Immature natural killer cell (primary cell): ENCODE measurements around the gene GLT8D2. TPM values are rescaled to one million over a fixed set of nuclear protein-coding genes. Genes with fewer than 3 reads are reported as not detected.

Experiments used
- DNase-seq, 3 donors: peaks; one replicate each; pipeline ENCODE4 v3.0.0; 2022; ENCODE audit warnings: mixed read lengths in 1 of 3
- H3K27ac Mint-ChIP-seq, 6 donors: one replicate each; pipeline ENCODE4 v1.8.0; 2020; ENCODE audit warnings: mixed read lengths in 6 of 6, mild to moderate bottlenecking in 5 of 6, inconsistent platforms in 4 of 6, moderate library complexity in 3 of 6
- H3K27me3 Mint-ChIP-seq, 3 donors: one replicate each; pipeline ENCODE4 v1.8.0; 2020 to 2021; ENCODE audit warnings: low read depth in 3 of 3, mild to moderate bottlenecking in 3 of 3, mixed read lengths in 3 of 3, moderate library complexity in 3 of 3, inconsistent platforms in 1 of 3
- H3K36me3 Mint-ChIP-seq, 3 donors: one replicate each; pipeline ENCODE4 v1.8.0; 2020; ENCODE audit warnings: mixed read lengths in 3 of 3, inconsistent platforms in 2 of 3, mild to moderate bottlenecking in 2 of 3
- H3K4me1 Mint-ChIP-seq, 2 donors: one replicate each; pipeline ENCODE4 v1.8.0; 2020; ENCODE audit warnings: inconsistent platforms in 2 of 2, mild to moderate bottlenecking in 2 of 2, mixed read lengths in 2 of 2, moderate library complexity in 1 of 2
- H3K4me3 Mint-ChIP-seq, 5 donors: one replicate each; pipeline ENCODE4 v1.8.0; 2020; ENCODE audit warnings: mild to moderate bottlenecking in 5 of 5, mixed read lengths in 5 of 5, inconsistent platforms in 3 of 5, moderate library complexity in 3 of 5
- H3K9me3 Mint-ChIP-seq, 6 donors: one replicate each; pipeline ENCODE4 v1.8.0; 2020; ENCODE audit warnings: mild to moderate bottlenecking in 6 of 6, mixed read lengths in 6 of 6, inconsistent platforms in 4 of 6, moderate library complexity in 3 of 6
- polyA plus RNA-seq, 3 donors: library from polyadenylated mRNA; unstranded; fragments of 300-500 nt; fragmentation: Illumina TruSeq; gene quantifications; one replicate each; pipeline ENCODE4 v1.2.3, GENCODE V29; 2021

GLT8D2 gene
- polyA plus RNA-seq, 3 donors from 2014 or later, result 0.28 TPM; not detected in 2

DNA sequence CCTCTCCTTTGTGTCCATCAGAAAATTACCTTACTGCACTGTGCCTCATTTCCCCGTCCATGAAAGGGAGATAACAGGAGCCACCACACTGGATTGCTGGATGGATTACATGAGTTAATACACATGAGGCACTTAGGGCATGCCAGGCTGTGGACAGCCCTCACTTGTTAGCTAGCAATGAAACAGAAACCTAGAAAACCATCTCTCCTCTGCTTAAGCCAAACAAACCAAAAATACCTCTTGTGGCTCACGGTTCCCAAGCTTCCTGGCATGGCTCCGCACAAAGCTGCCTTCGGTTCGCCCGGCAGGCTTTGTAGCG, 13.7 kb upstream of the GLT8D2 start:
- no peak for DNase-seq
- peaks cover 0 to 2% (median 0%) of the 10 kb centered on the region in 6 donors for H3K9me3 Mint-ChIP-seq
- peaks cover 19 to 27% of the 10 kb centered on the region in 2 donors for H3K4me1 Mint-ChIP-seq

GRCh38 chr12:104060791-104061190, 10.8 kb upstream of the GLT8D2 start:
- DNase-seq, result no peak
- peaks cover 14 to 16% of the 10 kb centered on the region in 2 donors for H3K4me1 Mint-ChIP-seq
- H3K4me3 Mint-ChIP-seq, result no peak overlapping the region
- peaks cover 0 to 2% (median 0%) of the 10 kb centered on the region in 6 donors for H3K9me3 Mint-ChIP-seq
- no peaks in the 10 kb centered on the region for H3K36me3 Mint-ChIP-seq
- peaks cover 5 to 11% (median 7%) of the 10 kb centered on the region in 3 donors for H3K27me3 Mint-ChIP-seq
- H3K27ac Mint-ChIP-seq, result no peak overlapping the region

More for the DNA sequence above, 13.7 kb upstream of the GLT8D2 start:
- Mint-ChIP-seq H3K27ac (peak overlapping the region; percentile 17 to 92 (median 84)), H3K4me3 (peak overlapping the region; percentile 84 to 96 (median 92)), H3K36me3 (peaks cover 0 to 7% (median 3%) of the 10 kb centered on the region in 3 donors), H3K27me3 (peaks cover 5 to 11% (median 7%) of the 10 kb centered on the region in 3 donors)

- Mint-ChIP-seq H3K27me3 (peaks cover 5 to 9% (median 7%) of the 10 kb centered on the region in 3 donors), H3K4me1 (peaks cover 5 to 7% of the 10 kb centered on the region in 2 donors), H3K27ac (no peak overlapping the region), H3K9me3 (peaks cover 0 to 2% (median 0%) of the 10 kb centered on the region in 6 donors), H3K36me3 (no peaks in the 10 kb centered on the region), H3K4me3 (no peak overlapping the region)
- no peak for DNase-seq
These were observed 10.0 kb upstream of the GLT8D2 start for GRCh38 chr12:104059963-104060362.

DNA sequence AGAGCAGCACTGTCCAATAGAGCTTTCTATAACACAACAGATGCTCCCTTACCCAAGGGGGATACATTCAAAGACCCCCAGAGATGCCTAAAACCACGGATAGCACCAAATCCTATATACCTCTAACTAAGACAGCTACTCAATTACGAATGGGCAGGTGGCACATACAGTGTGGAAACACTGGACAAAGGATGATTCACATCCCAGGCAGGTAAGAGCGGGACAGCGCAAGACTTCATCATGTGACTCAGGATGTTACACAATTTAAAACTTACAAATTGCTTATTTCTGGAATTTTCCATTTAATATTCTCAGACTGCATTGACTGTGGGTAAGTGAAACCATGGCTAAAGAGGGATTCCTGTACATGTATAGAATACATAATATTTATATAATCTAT, 8.8 kb upstream of the GLT8D2 start:
- H3K27ac Mint-ChIP-seq, result no peak overlapping the region

DNA sequence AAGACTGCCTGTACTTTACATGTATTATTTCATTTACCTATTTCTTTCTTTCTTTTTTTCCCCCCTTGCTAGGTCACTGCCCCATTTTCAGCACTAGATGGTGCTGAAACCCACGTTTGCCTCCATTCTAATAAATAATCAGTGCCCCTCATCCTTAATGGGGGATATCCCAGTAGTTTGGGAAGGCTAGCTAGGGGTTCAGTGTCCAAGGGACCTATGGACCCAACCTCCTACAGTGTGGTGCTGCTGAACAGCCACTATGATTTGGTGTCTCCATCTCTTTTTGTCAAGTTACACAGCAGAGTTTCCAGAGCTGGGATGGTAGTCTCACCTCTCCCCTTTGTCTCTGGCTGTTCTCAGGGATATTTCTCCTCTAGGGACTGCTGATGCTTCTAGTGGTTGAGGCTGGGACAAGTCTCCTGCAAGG, 7.8 kb upstream of the GLT8D2 start:
- Mint-ChIP-seq H3K27me3 (peaks cover under 1 to 12% (median 2%) of the 10 kb centered on the region in 3 donors), H3K36me3 (no peaks in the 10 kb centered on the region), H3K9me3 (peaks cover 0 to 2% (median 0%) of the 10 kb centered on the region in 6 donors), H3K4me1 (no peaks in the 10 kb centered on the region), H3K4me3 (no peak overlapping the region), H3K27ac (no peak overlapping the region)
- peak; percentile 13 to 33 (median 20) for DNase-seq

More for the DNA sequence above, 8.8 kb upstream of the GLT8D2 start:
- peaks cover 4 to 6% of the 10 kb centered on the region in 2 donors for H3K4me1 Mint-ChIP-seq
- H3K27me3 Mint-ChIP-seq, result peaks cover 1 to 5% (median 2%) of the 10 kb centered on the region in 3 donors
- H3K9me3 Mint-ChIP-seq, result peaks cover 0 to 2% (median 0%) of the 10 kb centered on the region in 6 donors
- no peaks in the 10 kb centered on the region for H3K36me3 Mint-ChIP-seq
- H3K4me3 Mint-ChIP-seq, result no peak overlapping the region
- no peak for DNase-seq

DNA sequence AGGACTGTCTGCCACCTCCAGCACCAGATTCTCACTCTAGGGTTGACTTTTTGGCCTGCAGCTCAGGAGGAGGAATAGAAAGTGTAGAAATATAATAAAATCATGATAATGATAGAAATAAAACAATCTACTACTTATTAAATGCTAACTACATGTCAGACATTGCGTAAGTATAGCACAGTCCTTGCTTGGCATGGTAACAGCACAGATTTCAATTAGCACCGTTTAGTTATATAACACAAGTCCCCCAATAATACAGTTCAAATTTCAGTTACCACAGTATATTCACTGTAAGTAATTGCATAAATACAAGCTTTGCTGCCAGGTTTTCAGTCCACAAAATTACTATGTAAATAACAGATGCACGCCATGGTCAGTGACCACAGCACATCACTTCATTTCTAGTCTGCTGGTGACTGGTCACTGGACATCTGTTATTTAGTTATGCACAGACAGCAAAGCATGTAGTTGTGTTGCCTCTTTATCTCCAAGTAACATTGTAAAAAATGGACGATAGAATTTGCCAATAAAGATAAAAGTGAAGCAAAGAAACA, 6.5 kb upstream of the GLT8D2 start:
- H3K4me1 Mint-ChIP-seq, result no peaks in the 10 kb centered on the region
- DNase-seq, result no peak
- H3K27ac Mint-ChIP-seq, result no peak overlapping the region
- no peak overlapping the region for H3K4me3 Mint-ChIP-seq
- no peaks in the 10 kb centered on the region for H3K36me3 Mint-ChIP-seq
- H3K9me3 Mint-ChIP-seq, result peaks cover 0 to 3% (median 0%) of the 10 kb centered on the region in 6 donors
- peaks cover 0 to 12% (median 2%) of the 10 kb centered on the region in 3 donors for H3K27me3 Mint-ChIP-seq

- H3K27ac Mint-ChIP-seq, result no peak overlapping the region
- no peaks in the 10 kb centered on the region for H3K4me1 Mint-ChIP-seq
- H3K36me3 Mint-ChIP-seq, result no peaks in the 10 kb centered on the region
- H3K9me3 Mint-ChIP-seq, result peaks cover 0 to 3% (median 0%) of the 10 kb centered on the region in 6 donors
- H3K4me3 Mint-ChIP-seq, result no peak overlapping the region
- H3K27me3 Mint-ChIP-seq, result peaks cover 0 to 12% (median 4%) of the 10 kb centered on the region in 3 donors
- DNase-seq, result no peak
These were observed 5.8 kb upstream of the GLT8D2 start for GRCh38 chr12:104055686-104056388.

GRCh38 chr12:104054681-104055346, 4.8 kb upstream of the GLT8D2 start:
- H3K27me3 Mint-ChIP-seq, result peaks cover 6 to 17% (median 7%) of the 10 kb centered on the region in 3 donors
- peaks cover 0 to 3% (median 0%) of the 10 kb centered on the region in 6 donors for H3K9me3 Mint-ChIP-seq
- no peaks in the 10 kb centered on the region for H3K36me3 Mint-ChIP-seq
- peaks cover 4% of the 10 kb centered on the region in 2 donors for H3K4me1 Mint-ChIP-seq
- no peak for DNase-seq
- H3K4me3 Mint-ChIP-seq, result no peak overlapping the region
- no peak overlapping the region for H3K27ac Mint-ChIP-seq

- H3K27ac Mint-ChIP-seq, result no peak overlapping the region
- peaks cover 5 to 19% (median 6%) of the 10 kb centered on the region in 3 donors for H3K27me3 Mint-ChIP-seq
- peaks cover 0 to 1% (median 0%) of the 10 kb centered on the region in 6 donors for H3K9me3 Mint-ChIP-seq
- no peaks in the 10 kb centered on the region for H3K36me3 Mint-ChIP-seq
- peaks cover 4 to 6% of the 10 kb centered on the region in 2 donors for H3K4me1 Mint-ChIP-seq
- DNase-seq, result no peak
- no peak overlapping the region for H3K4me3 Mint-ChIP-seq
These were observed 449 bp upstream of the GLT8D2 start for GRCh38 chr12:104050436-104050835.

- H3K9me3 Mint-ChIP-seq, result peaks cover 0 to 1% (median 0%) of the 10 kb centered on the region in 6 donors
- peaks cover 4 to 14% of the 10 kb centered on the region in 2 donors for H3K4me1 Mint-ChIP-seq
- H3K4me3 Mint-ChIP-seq, result no peak overlapping the region
- peaks cover 5 to 16% (median 7%) of the 10 kb centered on the region in 3 donors for H3K27me3 Mint-ChIP-seq
- no peak for DNase-seq
- no peaks in the 10 kb centered on the region for H3K36me3 Mint-ChIP-seq
- H3K27ac Mint-ChIP-seq, result no peak overlapping the region
These were observed 597 bp downstream of the GLT8D2 start for GRCh38 chr12:104049278-104049902.

- Mint-ChIP-seq H3K4me1 (peaks cover 4 to 14% of the 10 kb centered on the region in 2 donors), H3K36me3 (no peaks in the 10 kb centered on the region), H3K27me3 (peaks cover 5 to 18% (median 9%) of the 10 kb centered on the region in 3 donors)
These were observed 1.2 kb downstream of the GLT8D2 start for GRCh38 chr12:104048811-104049210.

DNA sequence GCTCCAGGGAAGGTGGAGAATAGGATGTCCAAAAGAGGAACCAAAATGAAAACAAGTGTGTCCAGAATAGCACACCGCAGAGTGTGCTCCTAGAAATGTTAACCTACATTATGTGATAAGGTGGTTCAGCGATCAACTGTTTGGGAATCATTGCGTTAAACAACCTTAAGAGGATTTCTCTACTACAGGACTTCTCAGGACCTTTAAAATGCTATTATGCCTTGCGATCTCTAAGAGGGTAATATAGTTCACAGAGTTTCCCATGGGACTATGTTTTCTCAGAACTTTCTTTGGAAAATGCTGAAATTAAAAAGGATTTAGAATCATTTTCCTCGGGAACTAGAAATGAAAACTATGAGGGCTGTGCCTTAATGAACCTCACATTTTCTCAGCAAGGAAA, 1.8 kb downstream of the GLT8D2 start:
- DNase-seq, result no peak
- Mint-ChIP-seq H3K4me1 (peaks cover 4 to 14% of the 10 kb centered on the region in 2 donors), H3K27ac (no peak overlapping the region), H3K9me3 (peaks cover 0 to 1% (median 0%) of the 10 kb centered on the region in 6 donors), H3K36me3 (no peaks in the 10 kb centered on the region), H3K4me3 (no peak overlapping the region), H3K27me3 (peaks cover 5 to 15% (median 9%) of the 10 kb centered on the region in 3 donors)

More at GRCh38 chr12:104048811-104049210, 1.2 kb downstream of the GLT8D2 start:
- H3K27ac Mint-ChIP-seq, result no peak overlapping the region
- DNase-seq, result no peak
- no peak overlapping the region for H3K4me3 Mint-ChIP-seq
- peaks cover 0 to 1% (median 0%) of the 10 kb centered on the region in 6 donors for H3K9me3 Mint-ChIP-seq

DNA sequence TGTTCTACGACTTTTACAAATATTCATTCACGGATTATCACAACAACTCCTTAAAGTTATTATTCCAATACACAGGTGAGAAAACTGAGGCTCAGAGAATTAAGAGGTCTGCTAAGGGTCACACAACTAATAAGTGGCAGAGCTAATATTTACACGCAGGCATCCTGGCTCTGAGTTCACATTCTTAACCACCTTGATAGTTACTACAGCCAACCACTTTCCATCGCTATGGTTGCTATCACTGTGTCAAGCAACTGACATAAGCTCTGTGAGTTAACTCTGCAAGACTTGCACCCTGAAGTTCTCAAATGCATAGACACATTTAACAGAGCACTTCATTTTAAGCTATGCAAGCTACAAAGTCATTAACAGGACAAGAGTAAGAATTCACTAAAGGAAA, 3.7 kb downstream of the GLT8D2 start:
- H3K4me3 Mint-ChIP-seq, result no peak overlapping the region
- peaks cover 7 to 15% (median 9%) of the 10 kb centered on the region in 3 donors for H3K27me3 Mint-ChIP-seq
- H3K36me3 Mint-ChIP-seq, result no peaks in the 10 kb centered on the region
- H3K4me1 Mint-ChIP-seq, result peaks cover 4 to 14% of the 10 kb centered on the region in 2 donors
- no peak overlapping the region for H3K27ac Mint-ChIP-seq
- H3K9me3 Mint-ChIP-seq, result peaks cover 0 to 3% (median 0%) of the 10 kb centered on the region in 6 donors
- DNase-seq, result no peak
